H1 (cell line): Measurements from ENCODE around the gene FAF2. TPM values are rescaled to one million over a fixed set of nuclear protein-coding genes. Genes with fewer than 3 reads are reported as not detected.

Experiments used
- CTCF ChIA-PET: fragments of 300-600 bp; sonication (Branson Sonifier 250); formaldehyde crosslinking; loops from one replicate; lab custom pipeline; 2021; ENCODE audit not compliant: partially characterized antibody; lab: Charles Lee
- POLR2A ChIA-PET: fragments of 300-600 bp; sonication (Branson Sonifier 250); formaldehyde crosslinking; loops from one replicate; lab custom pipeline; 2021; ENCODE audit warnings: inconsistent platforms; ENCODE audit not compliant: partially characterized antibody; lab: Charles Lee
- DNase-seq, 2 experiments: peaks; one replicate each; pipeline versions ENCODE4 v3.0.0 to v3.0.0-alpha.2; 2010 to 2022; ENCODE audit warnings: low spot score in 2 of 2, low read depth in 1 of 2, mixed read lengths in 1 of 2
- FAIRE-seq: peaks from 2 replicates; lab custom pipeline; 2011; peaks lifted over from hg19 to GRCh38; lab: Jason Lieb, UNC
- H2AFZ ChIP-seq: 2 replicates; pipeline ENCODE4 v1.8.1; 2012; ENCODE audit warnings: low read length, inconsistent platforms
- H2AK5ac ChIP-seq: 2 replicates; pipeline ENCODE4 v1.6.1; 2013; ENCODE audit warnings: low read depth, low read length
- H2BK120ac ChIP-seq: replicated peaks from 2 replicates; pipeline ENCODE3; 2013; ENCODE audit warnings: low read depth, low read length, inconsistent platforms
- H2BK12ac ChIP-seq: 2 replicates; pipeline ENCODE4 v1.6.1; 2013; ENCODE audit warnings: low read depth, low read length
- H2BK15ac ChIP-seq: 2 replicates; pipeline ENCODE4 v1.6.1; 2013; ENCODE audit warnings: low read length
- H2BK20ac ChIP-seq: 2 replicates; pipeline ENCODE4 v1.6.1; 2013; ENCODE audit warnings: low read length
- H2BK5ac ChIP-seq: 2 replicates; pipeline ENCODE4 v1.6.1; 2013; ENCODE audit warnings: low read depth, low read length
- H3K14ac ChIP-seq: 2 replicates; pipeline ENCODE4 v1.6.1; 2013; ENCODE audit warnings: inconsistent platforms; ENCODE audit not compliant: insufficient read length
- H3K18ac ChIP-seq: 2 replicates; pipeline ENCODE4 v1.6.1; 2013; ENCODE audit warnings: low read length; ENCODE audit errors: extremely low read depth
- H3K23ac ChIP-seq: 2 replicates; pipeline ENCODE4 v1.6.1; 2013; ENCODE audit warnings: inconsistent platforms; ENCODE audit not compliant: insufficient read length
- H3K23me2 ChIP-seq: 2 replicates; pipeline ENCODE4 v1.6.1; 2013; ENCODE audit warnings: low read depth, low read length
- H3K27ac ChIP-seq: 2 replicates; pipeline ENCODE4 v1.6.1; 2011; ENCODE audit warnings: low read depth, low read length, inconsistent platforms
- H3K27me3 ChIP-seq, 4 experiments: replicated peaks in 1 of 4; 1 replicate in 1 of 4; 2 replicates in 3 of 4; pipeline versions ENCODE4 v1.6.1 to v1.8.1; 2011 to 2013; ENCODE audit warnings: low read length in 3 of 4, mild to moderate bottlenecking in 3 of 4, inconsistent platforms in 2 of 4, mixed read lengths in 2 of 4, moderate library complexity in 1 of 4; ENCODE audit not compliant: control insufficient read depth in 3 of 4, insufficient read depth in 3 of 4; ENCODE audit errors: extremely low read depth in 1 of 4
- H3K36me3 ChIP-seq, 4 experiments: 2 replicates each; pipeline versions ENCODE4 v1.6.1 to v1.8.1; 2011 to 2013; ENCODE audit warnings: mild to moderate bottlenecking in 4 of 4, low read length in 3 of 4, moderate library complexity in 2 of 4, control low read depth in 1 of 4, inconsistent platforms in 1 of 4; ENCODE audit not compliant: insufficient read depth in 4 of 4, control insufficient read depth in 2 of 4
- H3K4ac ChIP-seq: replicated peaks from 2 replicates; pipeline ENCODE3; 2013; ENCODE audit warnings: low read length, low read depth, mixed read lengths, inconsistent platforms; ENCODE audit not compliant: insufficient read length
- H3K4me1 ChIP-seq, 4 experiments: replicated peaks in 1 of 4; 1 replicate in 1 of 4; 2 replicates in 3 of 4; pipeline versions ENCODE4 v1.6.1 to v1.8.1; 2011 to 2013; ENCODE audit warnings: low read length in 3 of 4, inconsistent platforms in 2 of 4, mixed read lengths in 1 of 4; ENCODE audit not compliant: insufficient read depth in 4 of 4, control insufficient read depth in 3 of 4
- H3K4me2 ChIP-seq, 2 experiments: 2 replicates each; pipeline versions ENCODE4 v1.6.1 to v1.8.1; 2011 to 2013; ENCODE audit warnings: low read depth in 2 of 2, low read length in 2 of 2, control low read depth in 1 of 2, inconsistent platforms in 1 of 2, mild to moderate bottlenecking in 1 of 2; ENCODE audit not compliant: insufficient read depth in 1 of 2
- H3K4me3 ChIP-seq, 4 experiments: fragments of 200-600, 300-600 bp in 1 of 4; sonication (generic), shearing (Covaris generic), sonication (Bioruptor Twin) in 1 of 4; 2 replicates each; pipeline versions ENCODE4 v1.5.1 to v1.8.1; 2011 to 2016; ENCODE audit warnings: low read length in 4 of 4, low read depth in 3 of 4, control low read depth in 2 of 4, inconsistent platforms in 2 of 4, mild to moderate bottlenecking in 2 of 4, mixed read lengths in 1 of 4, moderate library complexity in 1 of 4; ENCODE audit not compliant: insufficient read depth in 2 of 4; ENCODE audit errors: extremely low read depth in 1 of 4
- H3K56ac ChIP-seq: replicated peaks from 2 replicates; pipeline ENCODE3; 2013; ENCODE audit warnings: low read depth, mild to moderate bottlenecking, mixed read lengths, low read length, inconsistent platforms; ENCODE audit not compliant: insufficient read length
- H3K79me1 ChIP-seq: 2 replicates; pipeline ENCODE4 v1.6.1; 2013; ENCODE audit warnings: low read depth, low read length, control low read depth
- H3K79me2 ChIP-seq, 2 experiments: 2 replicates each; pipeline versions ENCODE4 v1.6.1 to v1.8.1; 2012 to 2013; ENCODE audit warnings: low read length in 2 of 2, mild to moderate bottlenecking in 2 of 2, inconsistent platforms in 1 of 2; ENCODE audit not compliant: insufficient read depth in 2 of 2, control insufficient read depth in 1 of 2
- H3K9ac ChIP-seq, 4 experiments: replicated peaks in 1 of 4; 1 replicate in 1 of 4; 2 replicates in 3 of 4; pipeline versions ENCODE4 v1.6.1 to v1.8.1; 2011 to 2013; ENCODE audit warnings: low read depth in 3 of 4, low read length in 3 of 4, control low read depth in 2 of 4, mild to moderate bottlenecking in 2 of 4, moderate library complexity in 2 of 4, inconsistent platforms in 1 of 4; ENCODE audit errors: extremely low read depth in 1 of 4
- H3K9me3 ChIP-seq, 2 experiments: 2 replicates each; pipeline versions ENCODE4 v1.6.1 to v1.8.1; 2012 to 2013; ENCODE audit warnings: mild to moderate bottlenecking in 2 of 2, moderate library complexity in 2 of 2, control low read depth in 1 of 2, inconsistent platforms in 1 of 2, low read depth in 1 of 2, low read length in 1 of 2, mixed read lengths in 1 of 2; ENCODE audit not compliant: insufficient read depth in 2 of 2
- H4K20me1 ChIP-seq, 2 experiments: replicated peaks in 1 of 2; 2 replicates each; pipeline versions ENCODE3 to v1.8.1; 2011 to 2013; ENCODE audit warnings: inconsistent platforms in 2 of 2, low read length in 2 of 2, mild to moderate bottlenecking in 1 of 2; ENCODE audit not compliant: insufficient read depth in 2 of 2, control insufficient read depth in 1 of 2
- H4K5ac ChIP-seq: 2 replicates; pipeline ENCODE4 v1.6.1; 2013; ENCODE audit warnings: low read length, low read depth, mixed read lengths, inconsistent platforms; ENCODE audit not compliant: insufficient read length
- H4K8ac ChIP-seq: 2 replicates; pipeline ENCODE4 v1.8.0; 2013; ENCODE audit warnings: mild to moderate bottlenecking, moderate library complexity, low read length, inconsistent platforms; ENCODE audit not compliant: insufficient read depth; ENCODE audit errors: extremely low read depth
- H4K91ac ChIP-seq: replicated peaks from 2 replicates; pipeline ENCODE3; 2013; ENCODE audit warnings: low read length, mixed read lengths, inconsistent platforms; ENCODE audit not compliant: insufficient read length
- ATF2 ChIP-seq: IDR thresholded peaks from 2 replicates; pipeline ENCODE4 v1.6.1; 2012; ENCODE audit warnings: low read length, inconsistent platforms
- CBX5 ChIP-seq: fragments of 300-800, 300-1000 bp; sonication (generic); IDR thresholded peaks from 2 replicates; pipeline ENCODE4 v1.7.1; 2016; ENCODE audit warnings: antibody characterized with exemption, low read length, low read depth
- CHD2 ChIP-seq: IDR thresholded peaks from 2 replicates; pipeline ENCODE4 v1.6.1; 2012; ENCODE audit warnings: low read length, improper control_type of control experiment
- E2F6 ChIP-seq: IDR thresholded peaks from 2 replicates; pipeline ENCODE4 v1.6.1; 2012; ENCODE audit warnings: inconsistent platforms
- EGR1 ChIP-seq: IDR thresholded peaks from 2 replicates; pipeline ENCODE4 v1.6.1; 2011; ENCODE audit warnings: low read depth, low read length, borderline replicate concordance
- EP300 ChIP-seq, 2 experiments: IDR thresholded peaks; 1 replicate in 1 of 2; 2 replicates in 1 of 2; pipeline ENCODE4 v1.6.1; 2011 to 2012; ENCODE audit warnings: low read depth in 2 of 2, low read length in 2 of 2, mild to moderate bottlenecking in 2 of 2, borderline replicate concordance in 1 of 2, inconsistent platforms in 1 of 2, moderate library complexity in 1 of 2
- FOSL1 ChIP-seq: IDR thresholded peaks from 2 replicates; pipeline ENCODE4 v1.6.1; 2011; ENCODE audit warnings: mild to moderate bottlenecking, low read depth, low read length, moderate library complexity; ENCODE audit not compliant: insufficient read depth
- JUN ChIP-seq: IDR thresholded peaks from 2 replicates; pipeline ENCODE4 v1.6.1; 2011; ENCODE audit warnings: low read depth, mild to moderate bottlenecking, improper control_type of control experiment, low read length
- MAFK ChIP-seq: IDR thresholded peaks from 2 replicates; pipeline ENCODE4 v1.6.1; 2012; ENCODE audit warnings: low read depth, mild to moderate bottlenecking, improper control_type of control experiment, low read length
- MAX ChIP-seq: IDR thresholded peaks from 2 replicates; pipeline ENCODE4 v1.6.1; 2012; ENCODE audit warnings: inconsistent platforms
- PHF8 ChIP-seq: fragments of 200-600 bp; sonication (generic); conservative IDR thresholded peaks from 2 replicates; pipeline ENCODE4 v1.7.1; 2012; ENCODE audit warnings: low read depth, mild to moderate bottlenecking, inconsistent platforms, low read length, moderate library complexity
- SP4 ChIP-seq: IDR thresholded peaks from 2 replicates; pipeline ENCODE4 v1.6.1; 2012; ENCODE audit warnings: low read length, inconsistent platforms
- WGBS, 2 experiments: shearing (Covaris generic) in 1 of 2; methylation state at CpG; one replicate each; pipeline versions ENCODE4 v1.1.6 to v1.1.7; 2013 to 2015; ENCODE audit warnings: low lambda C conversion rate in 2 of 2, mixed read lengths in 2 of 2, inconsistent platforms in 1 of 2, low coverage in 1 of 2, missing lambda C conversion rate in 1 of 2; ENCODE audit not compliant: insufficient replicate concordance in 2 of 2, insufficient coverage in 1 of 2, insufficient read length in 1 of 2; ENCODE audit errors: extremely low coverage in 1 of 2, missing lambda C conversion rate in 1 of 2; 5-methylcytosine and 5-hydroxymethylcytosine counted together
- polyA plus RNA-seq, 7 experiments: library from polyadenylated mRNA; depleted of rRNA in 3 of 7; stranded (reverse) in 5 of 7; unstranded in 2 of 7; fragments of >200 nt in 5 of 7; fragments of 200-250 nt in 2 of 7; gene quantifications; 1 replicate in 5 of 7; 2 replicates in 1 of 7; 4 replicates in 1 of 7; pipeline versions ENCODE4 v1.2.1 to v1.2.3, GENCODE V29; 2011 to 2013; ENCODE audit warnings: missing spikeins in 2 of 7, mixed read lengths in 2 of 7
- total RNA-seq: library from RNA; stranded (reverse); fragmentation: NEBNext Ultra II Directional; extraction: Animal tissue kit (Norgen Biotek cat#: 25700); gene quantifications from 2 replicates; pipeline ENCODE4 v1.2.1, GENCODE V29; 2021

The FAF2 gene
- total and polyA plus RNA-seq, 2 of the 8 experiments (the other 6 are each of a cell fraction or from before 2014, with no cell fraction given) = 20.8 to 35.8 TPM

GRCh38 chr5:176432707-176433106 lies 15.5 kb upstream of the FAF2 start:
- Histone ChIP-seq H4K5ac (no peak overlapping the region), H2BK120ac (no peak overlapping the region), H3K79me2 (no peaks in the 10 kb centered on the region), H3K23me2 (no peaks in the 10 kb centered on the region), H3K79me1 (no peaks in the 10 kb centered on the region), H2AFZ (no peak overlapping the region), H4K91ac (no peak overlapping the region), H3K4me2 (no peak overlapping the region), H3K27me3 (no peaks in the 10 kb centered on the region), H3K23ac (no peak overlapping the region), H3K27ac (no peak overlapping the region), H3K4ac (no peak overlapping the region), H2AK5ac (no peak overlapping the region), H3K4me3 (no peak overlapping the region), H2BK12ac (no peak overlapping the region), H3K9ac (no peak overlapping the region), H3K56ac (no peak overlapping the region), H3K9me3 (peaks cover 2 to 11% of the 10 kb centered on the region in 2 experiments; a peak in 1 of 4 replicates), H3K4me1 (no peaks in the 10 kb centered on the region), H4K20me1 (no peaks in the 10 kb centered on the region), H3K14ac (no peak overlapping the region), H3K18ac (no peak overlapping the region), H2BK20ac (no peak overlapping the region), H4K8ac (no peak overlapping the region), H2BK5ac (no peak overlapping the region), H3K36me3 (no peaks in the 10 kb centered on the region), H2BK15ac (no peak overlapping the region)
- 100% methylated on average over 4 of the region's 5 CpGs; no CpG with 5 or more reads in 1 of the 2 experiments for WGBS, 2 experiments
- FAIRE-seq = no peak
- POLR2A ChIA-PET = no interaction called here
- CTCF ChIA-PET = interaction anchor here (1.8 kb wide), 1 partner anchor 26 kb away, joined by 5 read pairs; no protein-coding TSS in a partner anchor
- DNase-seq = no peak
- TF ChIP-seq MAFK (no peak), PHF8 (no peak), EP300 (IDR thresholded peaks at IDR 0.05; ENCODE audit: borderline replicate concordance in 1 of 2, low read depth in 2 of 2, low read length in 2 of 2) (no peak), E2F6 (no peak), JUN (no peak), EGR1 (no peak), CBX5 (no peak), SP4 (no peak), ATF2 (no peak), CHD2 (no peak), FOSL1 (no peak), MAX (no peak)
